Measurements from ENCODE around the gene FOSB.
A peak's percentile ranks its signal among the peaks of the same experiment; 100 is the strongest.

- TF ChIP-seq CTCF (IDR thresholded peaks at IDR 0.05) (no peak), POLR2AphosphoS5 (IDR thresholded peaks at IDR 0.05; ENCODE audit: insufficient read depth in 1 of 2, low read depth in 1 of 2) (peak in 1 of 2 donors; percentile 57), POLR2A (IDR thresholded peaks at IDR 0.05) (no peak)
Observed at GRCh38 chr19:45448887-45449299, 18.9 kb upstream of the FOSB start.
